ENCODE measurements around the gene HDAC10.
"Not testable (repeated sequence)": the region's sequence is repeated elsewhere in the genome, so short reads cannot be mapped to it uniquely, and the experiment has no call there.

HDAC10 gene

DNA sequence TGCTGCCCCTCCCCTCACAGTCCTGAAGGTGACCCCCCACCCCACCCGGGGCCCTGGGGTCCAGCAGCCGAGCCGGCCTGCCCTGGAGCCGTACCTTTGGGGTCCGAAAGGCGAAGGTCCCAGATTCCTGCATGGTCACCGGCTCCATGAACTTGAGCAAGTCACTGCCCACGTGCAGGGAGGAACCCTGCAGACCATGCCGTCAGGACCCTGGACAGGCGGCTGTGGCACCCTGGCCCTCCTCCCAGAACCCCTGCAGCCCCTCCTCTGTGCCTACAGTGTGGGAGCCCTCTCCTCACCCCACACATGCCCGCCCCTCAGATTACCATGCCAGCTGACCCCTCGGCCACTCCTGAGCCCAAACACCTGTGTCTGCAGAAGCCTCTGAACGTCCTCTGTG is 33.4 kb upstream of the HDAC10 start:
- DNase-seq = no peak

DNA sequence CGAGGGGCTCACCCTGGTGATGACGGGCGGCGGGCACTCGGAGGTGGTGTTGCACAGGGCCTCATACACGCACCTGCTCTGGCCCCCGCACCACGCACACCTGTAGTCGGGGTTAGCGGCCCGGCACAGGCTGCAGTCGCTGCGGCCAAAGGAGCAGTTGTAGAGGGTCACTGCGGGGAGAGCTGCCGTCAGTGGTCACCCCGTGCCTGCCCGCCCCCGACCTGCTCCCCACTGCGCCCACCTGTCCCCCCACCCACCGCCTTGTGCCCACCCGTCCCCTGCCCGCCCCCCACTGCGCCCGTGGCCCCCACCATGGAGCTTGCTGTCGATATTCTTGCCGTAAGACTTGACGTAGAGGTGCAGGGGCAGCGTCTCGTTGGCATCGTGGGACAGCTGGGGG is 32.8 kb upstream of the HDAC10 start:
- DNase-seq = no peak

DNA sequence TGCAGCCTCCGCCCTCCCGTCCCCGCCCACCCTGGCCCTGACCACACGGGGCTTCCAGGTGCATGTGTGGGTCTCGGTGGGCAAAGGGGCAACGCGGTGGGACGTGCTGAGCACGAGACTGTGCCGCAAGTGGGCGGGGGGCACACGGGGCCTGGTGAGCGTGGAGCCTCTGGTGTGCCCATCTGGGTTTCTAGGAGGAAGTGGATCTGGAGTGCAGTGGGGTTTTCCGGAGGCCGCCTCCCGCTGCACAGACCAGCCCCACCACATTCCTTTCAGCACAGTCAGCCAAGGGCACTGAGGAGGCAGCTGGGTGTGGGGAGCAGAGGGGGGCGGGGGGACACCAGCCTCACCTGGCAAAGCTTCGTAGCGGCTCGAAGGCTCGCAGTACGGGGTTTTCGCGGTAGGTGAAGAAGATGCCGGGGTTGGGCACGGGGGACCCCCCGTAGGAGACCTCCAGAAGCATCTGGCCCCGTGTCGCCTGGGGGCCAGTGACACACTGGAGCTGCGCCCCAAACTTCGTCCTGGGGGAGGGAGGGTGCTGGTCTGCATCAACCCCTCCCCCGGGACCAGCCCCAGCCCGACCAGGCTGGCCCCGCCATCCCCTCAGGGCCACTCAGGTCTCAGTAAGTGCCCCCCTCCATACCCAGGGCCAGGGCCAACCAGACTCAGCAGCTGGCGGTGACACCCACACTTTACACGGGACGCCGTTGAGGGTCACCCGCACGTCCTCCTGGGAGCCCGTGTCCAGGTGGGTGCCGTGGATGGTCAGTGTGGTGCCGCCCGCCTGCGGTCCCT is 31.5 kb upstream of the HDAC10 start:
- no peak for DNase-seq

DNA sequence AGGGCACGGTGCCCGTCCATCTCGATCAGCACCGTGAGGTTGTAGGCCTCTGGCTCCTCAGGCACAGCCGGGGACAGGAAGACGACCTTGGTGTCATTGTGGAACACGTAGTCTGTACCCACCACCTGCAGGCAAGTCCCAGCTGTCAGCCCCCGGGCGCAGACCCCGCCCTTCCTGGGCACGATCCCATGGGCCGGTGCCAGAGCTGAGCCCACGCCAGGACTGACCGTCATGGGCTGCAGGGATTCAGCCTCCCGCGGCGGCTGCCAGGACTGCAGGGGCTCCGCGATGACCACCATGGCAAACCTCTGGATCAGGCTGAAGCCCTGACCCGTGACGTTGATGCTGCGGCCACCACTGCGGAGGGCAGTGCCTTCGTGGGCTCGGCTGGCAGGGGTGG is 30.9 kb upstream of the HDAC10 start:
- DNase-seq = no peak

DNA sequence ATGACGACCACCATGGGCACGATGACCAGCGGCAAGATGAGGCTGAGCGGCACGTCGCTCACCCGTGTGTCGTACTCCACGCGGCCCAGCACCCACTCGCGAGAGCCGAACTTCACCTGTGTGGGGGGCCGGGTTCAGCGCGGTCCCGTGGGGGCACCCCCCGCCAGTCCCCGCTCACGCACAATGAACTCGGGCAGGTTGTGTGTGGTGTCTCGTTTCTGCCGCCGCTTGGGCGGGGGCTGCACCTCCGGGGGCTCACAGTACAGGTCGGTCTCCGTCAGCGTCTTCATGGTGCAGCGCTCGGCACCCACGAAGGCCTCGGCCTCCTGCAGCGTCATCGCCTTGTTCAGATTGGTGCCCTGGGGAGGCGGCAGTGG is 30.3 kb upstream of the HDAC10 start:
- DNase-seq = no peak

DNA sequence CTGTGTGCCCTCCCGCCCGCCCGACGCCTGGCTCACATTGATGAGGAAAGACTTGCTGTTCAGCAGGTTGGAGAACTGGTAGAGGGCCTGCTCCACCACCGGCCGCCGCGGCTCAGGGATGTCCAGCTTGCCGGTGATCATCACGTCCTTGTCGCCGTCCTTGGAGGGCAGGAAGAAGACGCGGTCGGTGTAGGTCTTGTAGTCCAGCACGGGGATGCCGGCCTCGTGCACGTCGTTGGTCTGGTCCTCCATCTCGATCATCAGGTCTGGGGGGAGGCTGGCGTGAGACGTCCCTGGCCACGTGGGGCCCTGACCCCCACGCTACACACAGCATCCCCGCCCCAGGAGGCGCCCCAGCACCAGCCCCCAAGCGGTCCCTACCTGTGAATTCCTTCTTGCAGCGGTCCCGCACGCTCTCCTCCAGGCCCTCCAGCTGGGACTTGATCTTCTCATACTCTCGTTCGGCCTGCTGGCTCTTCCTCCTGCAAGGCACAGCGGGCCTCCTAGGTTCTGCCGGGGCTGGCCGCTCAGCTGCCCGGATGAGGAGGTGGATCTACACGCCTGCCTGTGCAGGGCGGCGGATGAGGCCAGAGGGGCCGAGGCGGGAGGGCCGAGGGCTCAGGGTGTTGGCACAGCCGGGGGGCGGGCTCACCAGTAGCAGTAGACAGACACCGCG is 29.8 kb upstream of the HDAC10 start:
- DNase-seq = no peak

DNA sequence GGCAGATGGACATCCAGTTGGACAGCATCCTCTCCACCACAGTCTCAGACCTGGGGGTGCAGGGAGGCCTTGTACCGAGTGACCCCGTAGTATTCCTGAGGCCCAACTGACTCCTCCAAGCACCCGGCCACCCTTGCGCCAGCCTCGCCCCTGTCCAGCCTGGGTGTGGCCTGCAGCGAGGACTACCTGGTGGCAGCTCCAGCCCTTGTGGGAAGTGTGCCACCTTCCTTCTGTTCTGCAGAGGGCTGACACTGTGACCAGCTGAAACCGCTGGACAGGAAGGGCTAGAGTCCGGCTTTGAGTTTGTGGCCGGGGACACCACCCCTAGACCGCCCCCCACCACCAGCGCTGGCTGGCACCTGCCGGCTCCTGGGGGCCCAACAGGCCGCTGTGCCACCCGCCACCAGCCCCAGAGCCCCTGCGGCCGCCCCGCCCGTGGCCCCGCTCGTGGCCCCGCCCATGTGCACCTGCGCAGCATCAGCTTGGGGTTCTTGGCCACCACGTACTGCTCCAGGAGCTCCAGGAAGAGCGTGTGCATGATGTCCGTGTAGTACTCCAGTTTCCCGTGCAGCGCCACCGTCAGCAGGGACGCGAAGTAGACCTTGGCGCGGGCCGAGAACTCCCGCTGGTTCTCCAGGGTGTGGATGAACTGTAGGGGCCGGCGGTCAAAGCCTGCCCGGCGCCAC is 29.1 kb upstream of the HDAC10 start:
- DNase-seq = no peak

DNA sequence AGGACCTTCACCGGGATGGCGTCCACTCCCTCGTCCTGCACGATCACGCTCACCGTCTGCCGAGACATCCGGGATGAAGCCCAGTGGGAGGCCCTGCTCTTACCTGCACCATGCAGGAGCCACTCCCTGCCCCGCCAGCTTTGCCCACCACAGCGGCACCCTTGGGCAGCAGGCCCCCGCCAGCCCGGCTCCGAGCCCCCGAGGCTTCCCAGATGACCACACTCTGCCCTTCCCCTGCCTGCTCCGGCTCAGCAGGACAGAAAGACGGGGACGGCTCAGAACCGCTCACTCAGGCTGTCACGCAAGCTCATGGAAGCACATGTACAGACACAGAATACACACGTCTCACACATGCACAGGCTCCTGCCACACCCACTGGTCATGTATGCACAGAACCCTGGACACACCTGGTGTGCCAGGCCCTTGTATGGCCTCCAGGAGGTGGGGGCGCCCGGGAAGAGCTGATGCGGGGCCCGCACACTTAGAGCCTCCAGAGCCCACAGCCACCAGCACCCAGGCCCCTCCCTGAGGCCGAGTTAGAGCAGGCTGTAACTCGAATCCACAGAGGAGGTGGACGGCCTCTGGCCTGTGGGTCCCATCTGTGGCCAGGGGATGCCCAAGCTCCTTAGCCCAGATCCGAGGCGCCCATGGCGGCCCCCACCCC is 28.0 kb upstream of the HDAC10 start:
- DNase-seq = no peak

DNA sequence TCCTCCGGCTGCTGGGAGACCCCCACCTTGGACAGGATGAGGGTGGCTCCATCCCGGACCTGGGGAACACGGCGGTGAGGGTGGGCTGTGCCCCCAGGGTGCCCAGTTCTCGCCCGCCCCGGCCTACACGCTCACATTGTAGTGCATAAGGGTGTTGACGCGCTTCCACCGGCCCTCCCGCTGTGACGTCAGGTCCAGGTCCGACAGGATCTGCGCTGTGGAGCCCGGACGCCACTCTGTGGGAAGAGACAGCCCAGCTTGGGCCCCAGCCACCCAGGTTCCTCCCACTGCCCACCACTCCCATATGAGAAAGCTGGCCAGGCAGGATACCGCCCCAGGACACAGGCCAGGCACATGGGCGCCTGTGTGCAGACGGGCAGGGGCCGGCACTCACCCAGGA is 27.4 kb upstream of the HDAC10 start:
- DNase-seq = no peak

DNA sequence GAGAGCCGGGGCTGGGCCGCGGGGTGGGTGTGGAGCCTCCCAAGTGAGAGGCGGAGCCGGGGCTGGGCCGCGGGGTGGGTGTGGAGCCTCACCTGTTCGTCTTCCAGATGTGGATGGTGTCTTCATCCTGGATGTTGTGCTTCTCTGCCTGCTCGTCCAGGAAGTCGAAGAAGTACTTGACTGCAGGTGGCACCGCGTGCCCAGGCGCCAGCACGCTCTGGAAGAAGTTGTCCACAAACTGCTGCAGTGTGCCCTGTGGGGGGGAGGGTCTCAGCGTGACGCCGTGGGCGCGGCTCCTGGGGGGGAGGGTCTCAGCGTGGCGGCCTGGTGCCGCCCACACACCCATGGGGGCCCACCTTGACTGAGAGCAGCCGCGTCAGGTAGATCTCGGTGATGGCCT is 26.7 kb upstream of the HDAC10 start:
- DNase-seq = no peak

DNA sequence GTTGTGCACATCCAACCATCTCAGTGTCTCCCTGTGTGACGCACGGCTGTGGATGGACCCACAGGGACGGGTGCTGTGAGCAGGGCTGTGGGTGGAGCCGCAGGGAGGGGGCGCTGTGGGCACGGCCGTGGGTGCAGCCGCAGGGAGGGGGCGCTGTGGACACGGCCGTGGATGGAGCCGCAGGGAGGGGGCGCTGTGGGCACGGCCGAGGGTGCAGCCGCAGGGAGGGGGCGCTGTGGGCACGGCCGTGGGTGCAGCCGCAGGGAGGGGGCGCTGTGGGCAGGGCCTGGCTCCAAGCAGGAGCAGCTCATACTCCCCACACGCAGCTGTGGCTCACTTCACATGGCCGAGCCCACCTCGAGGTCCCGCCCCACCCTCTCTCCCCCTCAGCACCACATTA is 25.1 kb upstream of the HDAC10 start:
- DNase-seq = peak in 1 of 2 experiments; percentile 8

DNA sequence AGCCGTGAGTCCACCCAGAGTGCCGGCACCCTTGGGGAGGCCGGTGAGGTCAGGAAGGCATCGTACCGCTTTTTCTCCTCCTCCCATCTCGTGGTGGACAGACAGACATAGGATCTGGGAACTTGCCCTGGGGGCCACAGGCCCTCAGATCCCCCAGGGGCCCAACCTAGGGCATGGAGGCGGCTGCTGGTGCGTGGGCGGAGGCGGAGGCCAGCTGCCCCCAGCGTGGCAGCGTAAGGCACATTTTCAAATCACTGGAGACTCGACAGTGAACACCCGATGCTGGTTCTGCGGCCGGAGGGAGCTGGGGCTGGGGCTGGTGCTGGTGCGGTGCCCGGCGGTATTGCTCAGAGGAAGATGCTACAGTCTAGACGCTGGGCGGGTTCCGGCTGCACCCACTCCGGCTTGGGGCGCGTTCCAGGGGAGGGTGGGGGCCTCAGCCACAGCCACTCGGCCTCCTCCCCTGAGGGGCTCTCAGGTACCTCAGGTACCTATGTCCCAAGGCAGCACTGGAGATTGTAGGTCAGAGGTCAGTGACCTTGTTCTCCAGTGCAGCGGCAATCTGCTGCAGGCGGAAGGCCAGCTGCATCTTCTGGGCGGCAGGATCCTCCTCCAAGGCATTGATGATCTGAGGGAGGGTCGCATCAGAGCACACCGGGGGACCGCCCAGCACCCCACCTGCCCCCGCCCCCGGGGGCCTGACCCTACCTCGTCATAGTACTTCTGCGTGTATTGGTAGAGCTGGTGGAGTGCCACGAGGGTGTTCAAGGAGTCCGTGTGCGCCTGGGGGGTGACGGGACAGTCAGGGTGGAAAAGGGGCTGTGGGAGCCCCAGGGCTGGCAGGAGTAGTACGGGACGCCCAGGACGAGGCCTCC is 24.4 kb upstream of the HDAC10 start:
- no peak for DNase-seq

DNA sequence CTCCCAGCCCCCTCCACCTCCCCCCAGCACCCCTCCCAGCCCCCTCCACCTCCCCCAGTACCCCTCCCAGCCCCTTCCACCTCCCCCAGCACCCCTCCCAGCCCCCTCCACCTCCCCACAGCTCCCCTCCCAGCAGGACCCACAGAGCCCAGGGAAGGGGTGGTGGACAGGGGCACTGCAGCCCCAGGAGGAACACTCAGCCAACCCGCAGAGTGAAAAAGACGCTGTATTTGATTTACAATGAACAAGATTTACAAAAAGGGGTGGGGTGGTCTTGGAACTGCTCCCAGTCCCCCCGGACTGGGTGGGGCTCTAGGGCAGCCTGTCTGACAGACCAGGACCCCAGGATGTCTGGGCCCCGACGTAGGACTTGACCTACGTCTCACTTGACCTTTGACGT is 23.7 kb upstream of the HDAC10 start:
- no peak for DNase-seq

DNA sequence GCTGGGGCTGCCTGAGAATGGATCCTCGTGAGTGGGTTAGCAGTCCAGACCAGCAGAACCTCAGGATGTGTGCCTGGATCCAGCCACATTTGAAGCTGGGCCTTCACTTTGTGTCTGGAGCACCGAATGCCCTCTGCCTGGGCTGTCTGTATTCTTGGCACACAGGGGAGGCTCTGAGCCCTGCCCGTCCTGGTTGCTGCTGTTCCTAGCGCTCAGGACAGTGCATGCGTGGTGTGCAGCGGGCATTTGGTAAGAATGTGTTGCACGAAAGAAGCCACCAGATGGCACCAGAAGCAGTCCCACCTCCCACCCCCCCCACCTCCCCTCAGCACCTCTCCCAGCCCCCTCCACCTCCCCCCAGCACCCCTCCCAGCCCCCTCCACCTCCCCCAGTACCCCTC is 23.2 kb upstream of the HDAC10 start:
- peak in 1 of 2 experiments; percentile 42 for DNase-seq

DNA sequence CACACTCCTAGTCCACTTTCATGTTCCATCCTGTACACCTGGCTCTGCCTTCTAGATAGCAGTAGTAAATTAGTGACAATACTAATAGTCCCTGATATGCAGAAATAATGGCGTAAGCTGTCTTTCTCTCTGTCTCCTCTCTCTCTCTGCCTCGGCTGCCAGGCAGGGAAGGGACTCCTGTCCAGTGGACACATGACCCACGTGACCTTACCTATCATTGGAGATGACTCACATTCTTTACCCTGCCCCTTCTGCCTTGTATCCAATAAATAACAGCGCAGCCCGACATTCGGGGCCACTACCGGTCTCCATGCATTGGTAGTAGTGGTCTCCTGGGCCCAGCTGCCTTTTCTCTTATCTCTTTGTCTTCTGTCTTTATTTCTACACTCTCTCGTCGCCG is 22.7 kb upstream of the HDAC10 start:
- DNase-seq = not testable (repeated sequence)

DNA sequence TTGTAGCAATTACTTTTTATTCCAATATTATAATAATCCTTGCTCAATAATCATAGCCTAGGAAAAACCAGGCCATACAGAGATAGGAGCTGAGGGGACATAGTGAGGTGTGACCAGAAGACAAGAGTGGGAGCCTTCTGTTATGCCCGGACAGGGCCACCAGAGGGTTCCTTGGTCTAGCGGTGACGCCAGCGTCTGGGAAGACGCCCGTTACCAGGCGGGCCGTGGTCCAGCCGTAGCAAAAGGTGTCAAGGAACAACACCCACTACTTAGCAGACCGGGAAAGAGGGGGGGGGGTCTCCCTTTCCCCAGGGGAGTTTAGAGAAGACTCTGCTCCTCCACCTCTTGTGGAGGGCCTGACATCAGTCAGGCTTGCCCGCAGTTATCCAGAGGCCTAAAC is 22.3 kb upstream of the HDAC10 start:
- DNase-seq = not testable (repeated sequence)

DNA sequence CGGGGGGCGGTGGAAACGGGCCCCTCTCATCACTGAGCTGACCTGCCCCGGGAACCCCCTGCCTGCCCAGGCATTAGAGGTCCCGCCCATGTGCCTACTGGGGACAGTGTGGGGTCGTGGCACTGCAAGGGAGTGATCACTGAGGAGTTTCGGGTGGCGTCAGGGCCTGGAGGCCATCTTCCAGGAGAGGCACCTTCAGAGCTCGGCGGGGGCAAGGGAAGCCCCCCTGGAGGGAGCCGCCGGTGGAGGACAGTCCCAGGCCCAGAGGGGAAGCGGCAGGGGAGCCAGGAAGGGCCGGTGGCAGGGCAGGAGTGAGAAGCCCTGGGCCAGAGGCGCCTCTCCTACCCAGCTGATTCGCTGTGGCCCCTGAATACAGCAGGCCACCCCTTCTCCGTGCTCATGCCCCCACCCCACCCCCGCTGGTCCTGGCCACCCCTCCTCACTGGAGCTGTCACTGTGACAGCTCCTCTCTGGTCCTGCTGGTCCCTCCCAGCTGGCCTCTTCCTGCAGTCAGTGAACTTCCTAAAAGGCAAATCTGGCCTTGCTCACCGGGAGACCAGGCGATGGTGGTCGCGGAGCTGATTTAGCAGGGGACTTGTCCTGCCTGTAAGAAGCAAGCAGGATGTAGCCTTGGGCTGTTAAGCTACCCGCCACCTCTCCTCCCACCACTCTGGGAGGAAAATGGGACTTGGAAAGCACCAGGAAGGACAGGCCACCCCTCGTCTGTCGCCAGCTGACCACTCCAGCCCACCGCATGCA is 21.2 kb upstream of the HDAC10 start:
- no peak for DNase-seq

DNA sequence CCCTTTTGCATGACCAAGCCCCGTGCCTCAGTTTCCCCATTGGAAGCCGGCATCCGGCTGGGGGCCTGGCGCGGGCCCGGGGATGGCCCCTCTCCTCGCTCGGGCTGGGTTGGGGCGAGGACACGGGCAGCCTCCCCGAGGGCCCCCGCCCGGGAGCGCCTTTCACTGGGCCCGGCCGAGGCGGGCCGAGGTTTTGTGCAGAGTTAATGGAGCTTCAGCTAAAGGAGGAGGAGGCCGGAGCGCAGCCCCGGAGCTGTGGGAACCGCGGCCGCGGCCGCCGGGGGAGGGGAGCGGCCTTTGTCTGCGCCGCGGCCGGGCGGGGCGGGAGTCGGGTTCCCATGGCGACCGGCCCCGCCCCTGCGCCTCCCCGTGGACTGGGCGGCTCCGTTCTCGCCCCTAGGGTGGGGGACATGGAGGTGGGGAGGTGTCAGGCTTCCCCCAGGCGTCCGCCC is 20.5 kb upstream of the HDAC10 start:
- peak; percentile 52 to 79 for DNase-seq

DNA sequence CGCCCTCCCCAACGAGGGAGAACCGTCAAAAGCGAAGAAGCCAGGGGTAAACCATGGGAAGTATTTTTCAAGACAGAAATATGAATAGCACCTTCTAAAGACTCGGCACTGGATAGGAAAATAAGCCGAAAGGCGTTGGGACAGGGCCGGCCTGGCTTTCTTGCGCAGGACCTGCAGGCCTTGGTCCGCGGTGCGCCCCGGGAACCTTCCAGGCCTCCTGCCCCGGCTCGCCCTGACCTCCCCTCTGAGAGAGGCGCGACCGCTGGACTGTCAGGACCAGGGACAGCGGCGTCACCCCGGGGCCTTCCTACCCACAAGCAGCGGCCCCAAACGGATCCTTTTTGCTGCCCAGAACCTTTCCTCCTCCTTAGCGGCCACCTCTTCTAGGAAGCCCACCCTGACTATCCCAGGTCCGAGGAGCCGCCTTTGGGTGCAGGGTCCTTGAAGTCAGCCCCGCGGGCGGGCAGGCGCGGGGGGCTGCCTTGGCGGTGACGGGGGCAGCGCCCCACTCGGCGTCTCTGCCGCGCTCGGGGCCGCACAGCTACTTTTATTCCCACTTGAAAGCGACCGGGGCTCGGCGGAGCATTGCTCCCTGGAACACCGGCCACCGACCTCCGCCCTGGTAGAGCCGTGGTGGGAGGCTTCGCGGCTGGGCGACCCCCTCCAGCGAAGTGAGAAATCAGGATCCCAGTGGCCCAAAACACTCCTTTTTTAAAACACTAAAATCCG is 19.8 kb upstream of the HDAC10 start:
- DNase-seq = no peak

DNA sequence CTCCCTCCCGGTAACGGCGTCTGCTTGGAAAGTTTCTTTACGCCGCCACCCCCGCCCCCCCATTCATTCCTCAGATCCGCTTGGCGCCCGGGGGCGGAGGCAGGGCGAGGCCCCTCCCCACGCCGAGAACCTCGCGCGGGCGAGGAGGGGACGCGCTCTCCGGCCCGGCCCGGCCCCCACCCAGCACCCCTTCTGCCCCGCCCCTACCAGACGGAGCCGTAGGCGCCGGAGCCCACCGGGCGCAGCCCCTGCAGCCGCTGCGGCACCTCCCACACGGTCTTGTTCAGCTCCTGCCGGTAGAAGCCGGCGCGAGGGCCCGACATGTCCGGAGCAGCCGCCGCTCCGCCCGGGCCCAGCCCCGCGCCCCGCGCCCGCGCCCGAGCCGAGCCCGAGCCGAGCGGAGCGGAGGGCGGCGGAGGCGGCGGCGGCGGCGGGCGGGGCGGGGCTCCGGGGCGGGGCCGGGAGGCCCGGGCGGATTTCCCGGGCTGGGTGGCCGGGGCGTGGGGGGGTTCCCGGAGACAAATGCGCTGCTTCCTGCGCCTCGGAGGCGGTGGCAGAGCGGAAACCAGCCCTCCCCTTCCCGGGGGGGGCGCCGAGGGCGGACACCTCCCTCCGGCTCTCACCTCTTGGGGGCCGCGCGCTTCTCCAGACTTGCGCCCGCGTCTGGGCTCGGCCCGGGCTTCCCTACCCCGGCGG is 19.1 kb upstream of the HDAC10 start, which contains the start of gene MAPK11:
TSS of gene MAPK11 (minus strand) at position 411 of the 696 bp plus-strand sequence. CDS start at position 323, 88 bp downstream.
- DNase-seq = peak in 1 of 2 experiments; percentile 39
